MV-4-11 (cell line): ENCODE results near the gene NEK4.
"Not testable (repeated sequence)": the region's sequence is repeated elsewhere in the genome, so short reads cannot be mapped to it uniquely, and the experiment has no call there.

Experiments
- DNase-seq: peaks from one replicate; lab custom pipeline; 2025; lab: John Stamatoyannopoulos, UW

Gene NEK4

GRCh38 chr3:52696830-52697631, 73.7 kb downstream of the NEK4 start:
- DNase-seq, result peak; percentile 62

GRCh38 chr3:52695798-52696671, 74.7 kb downstream of the NEK4 start:
- no peak for DNase-seq

- no peak for DNase-seq
These were observed 76.1 kb downstream of the NEK4 start for GRCh38 chr3:52694528-52695189.

- DNase-seq, result no peak
These were observed 77.7 kb downstream of the NEK4 start for GRCh38 chr3:52693071-52693470.

- DNase-seq, result no peak
These were observed 80.2 kb downstream of the NEK4 start for GRCh38 chr3:52690560-52690959.

GRCh38 chr3:52689151-52689550, 81.6 kb downstream of the NEK4 start:
- DNase-seq, result no peak

GRCh38 chr3:52688266-52688665, 82.5 kb downstream of the NEK4 start:
- no peak for DNase-seq

- DNase-seq, result peak; percentile 91
These were observed 84.7 kb downstream of the NEK4 start, which contains the start of the genes GNL3 and PBRM1 for GRCh38 chr3:52685709-52686691. GNL3 (plus strand) TSS chr3:52686032; CDS start chr3:52686093, 61 bp downstream. PBRM1 (minus strand) TSS chr3:52685913.

GRCh38 chr3:52685285-52685708, 85.4 kb downstream of the NEK4 start:
- DNase-seq, result peak; percentile 62

GRCh38 chr3:52684184-52684583, 86.6 kb downstream of the NEK4 start:
- DNase-seq, result no peak

GRCh38 chr3:52683611-52684010, 87.1 kb downstream of the NEK4 start:
- DNase-seq, result no peak

- DNase-seq, result peak; percentile 60
These were observed 88.7 kb downstream of the NEK4 start for GRCh38 chr3:52682016-52682415.

GRCh38 chr3:52681596-52681995, 89.1 kb downstream of the NEK4 start:
- peak; percentile 30 for DNase-seq

GRCh38 chr3:52679811-52680210, 90.9 kb downstream of the NEK4 start:
- no peak for DNase-seq

- DNase-seq, result no peak
These were observed 91.6 kb downstream of the NEK4 start for GRCh38 chr3:52679199-52679538.

- no peak for DNase-seq
These were observed 92.2 kb downstream of the NEK4 start for GRCh38 chr3:52678265-52679198.

- DNase-seq, result not testable (repeated sequence)
These were observed 94.5 kb downstream of the NEK4 start for GRCh38 chr3:52676201-52676600.

GRCh38 chr3:52671676-52672075, 99.1 kb downstream of the NEK4 start:
- DNase-seq, result no peak

- DNase-seq, result peak; percentile 98
These were observed 99.9 kb downstream of the NEK4 start for GRCh38 chr3:52670621-52671521.
